A549 (cell line): ENCODE results near the gene SLC34A1. TPM values are rescaled to one million over a fixed set of nuclear protein-coding genes. Genes with fewer than 3 reads are reported as not detected.
A peak's percentile ranks its signal among the peaks of the same experiment; 100 is the strongest.

ENCODE experiments used
- ATAC-seq, 2 experiments: fragments of 200-7000 bp in 1 of 2; fragments of >200 bp in 1 of 2; cut with Nextera tagmentation in 1 of 2; cut with Tn5 transposase in 1 of 2; 3 replicates each; pipeline versions ENCODE4 v1.8.0 to v1.9.1; 2018 to 2020; ENCODE audit warnings: mild to moderate bottlenecking in 1 of 2, moderate library complexity in 1 of 2
- CTCF ChIA-PET: fragments of 300-600 bp; sonication (Branson Sonifier 250); formaldehyde crosslinking; extraction: SDS; loops from one replicate; lab custom pipeline; 2021; ENCODE audit warnings: antibody characterized with exemption, inconsistent platforms; lab: Yijun Ruan, JAX
- POLR2A ChIA-PET: fragments of 350-600 bp; formaldehyde crosslinking; extraction: SDS; loops from one replicate; lab custom pipeline; 2021; ENCODE audit warnings: antibody characterized with exemption, inconsistent platforms; lab: Yijun Ruan, JAX
- DNase-seq, 2 experiments: peaks; one replicate each; pipeline versions ENCODE4 v3.0.0 to v3.0.0-alpha.2; 2011 to 2016; ENCODE audit warnings: low read depth in 1 of 2, low spot score in 1 of 2
- FAIRE-seq: peaks from 2 replicates; lab custom pipeline; 2011; peaks lifted over from hg19 to GRCh38; lab: Jason Lieb, UNC
- H3K27ac ChIP-seq, 2 experiments: fragments of >200 bp; sonication (Bioruptor Twin); formaldehyde crosslinking; 3 replicates each; pipeline ENCODE4 v1.5.1; 2016 to 2017
- H3K4me1 ChIP-seq: fragments of >200 bp; sonication (Bioruptor Twin); formaldehyde crosslinking; 3 replicates; pipeline ENCODE4 v1.6.1; 2016
- H3K4me2 ChIP-seq: fragments of >200 bp; sonication (Bioruptor Twin); formaldehyde crosslinking; 3 replicates; pipeline ENCODE4 v1.6.1; 2016
- H3K4me3 ChIP-seq: fragments of >200 bp; sonication (Bioruptor Twin); formaldehyde crosslinking; 3 replicates; pipeline ENCODE4 v1.5.1; 2016
- H3K9me3 ChIP-seq: fragments of >200 bp; sonication (Bioruptor Twin); formaldehyde crosslinking; 3 replicates; pipeline ENCODE4 v1.6.1; 2016
- BHLHE40 ChIP-seq: IDR thresholded peaks from 2 replicates; pipeline ENCODE4 v1.6.1; 2012; ENCODE audit warnings: low read depth, low read length, inconsistent platforms
- CBX8 ChIP-seq: fragments of 200-600 bp; sonication (generic); IDR thresholded peaks from 2 replicates; pipeline ENCODE4 v1.6.1; 2016
- CHD4 ChIP-seq: fragments of 200-600 bp; sonication (generic); IDR thresholded peaks from 2 replicates; pipeline ENCODE4 v1.6.1; 2016; ENCODE audit warnings: antibody characterized with exemption, mild to moderate bottlenecking, borderline replicate concordance
- EHMT2 ChIP-seq: fragments of 200-600 bp; sonication (generic); IDR thresholded peaks from 2 replicates; pipeline ENCODE4 v1.6.1; 2016; ENCODE audit warnings: antibody characterized with exemption, low read depth, mild to moderate bottlenecking, moderate library complexity
- FOSL2 ChIP-seq, 2 experiments: fragments of 450-650 bp in 1 of 2; fragments of >200 bp in 1 of 2; sonication (Bioruptor Twin) in 1 of 2; formaldehyde crosslinking; IDR thresholded peaks; 2 replicates each; pipeline versions ENCODE4 v1.5.0 to v1.6.1; 2016 to 2020; ENCODE audit warnings: mild to moderate bottlenecking in 1 of 2, moderate library complexity in 1 of 2
- HEYL ChIP-seq: fragments of 250-450 bp; sonication (Bioruptor Pico); IDR thresholded peaks from 2 replicates; pipeline ENCODE4 v1.8.0; 2021; ENCODE audit warnings: mild to moderate bottlenecking, moderate library complexity
- HOXA7 ChIP-seq: fragments of 250-450 bp; sonication (Bioruptor Pico); IDR thresholded peaks from 2 replicates; pipeline ENCODE4 v1.5.0; 2020; ENCODE audit warnings: mild to moderate bottlenecking, moderate library complexity
- HOXB5 ChIP-seq: fragments of 250-450 bp; sonication (Bioruptor Pico); IDR thresholded peaks from 2 replicates; pipeline ENCODE4 v1.5.0; 2020; ENCODE audit warnings: mild to moderate bottlenecking, moderate library complexity
- KDM1A ChIP-seq: fragments of 200-600 bp; sonication (generic); IDR thresholded peaks from 2 replicates; pipeline ENCODE4 v1.6.1; 2016; ENCODE audit warnings: low read depth, mild to moderate bottlenecking
- KDM5A ChIP-seq: fragments of 200-600 bp; sonication (generic); IDR thresholded peaks from 2 replicates; pipeline ENCODE4 v1.6.1; 2016; ENCODE audit warnings: antibody characterized with exemption, mild to moderate bottlenecking
- MAFK ChIP-seq: fragments of 450-650 bp; IDR thresholded peaks from 2 replicates; pipeline ENCODE4 v1.6.1; 2014; ENCODE audit not compliant: partially characterized antibody
- MAX ChIP-seq: IDR thresholded peaks from 2 replicates; pipeline ENCODE4 v1.6.1; 2012
- NPAS2 ChIP-seq: fragments of 250-450 bp; sonication (Bioruptor Pico); IDR thresholded peaks from 2 replicates; pipeline ENCODE4 v1.8.0; 2022; ENCODE audit warnings: mild to moderate bottlenecking, moderate library complexity, borderline replicate concordance
- PHF8 ChIP-seq: fragments of 200-600 bp; sonication (generic); IDR thresholded peaks from 2 replicates; pipeline ENCODE4 v1.6.1; 2016; ENCODE audit warnings: low read depth, mild to moderate bottlenecking, antibody characterized with exemption, moderate library complexity, borderline replicate concordance
- RAD21 ChIP-seq, 2 experiments: fragments of >200 bp in 1 of 2; sonication (Bioruptor Twin) in 1 of 2; formaldehyde crosslinking in 1 of 2; IDR thresholded peaks in 1 of 2; conservative IDR thresholded peaks in 1 of 2; 2 replicates in 1 of 2; 3 replicates in 1 of 2; pipeline ENCODE4 v1.6.1; 2012 to 2018; ENCODE audit warnings: inconsistent platforms in 1 of 2
- REST ChIP-seq: fragments of 200-600 bp; sonication (generic); IDR thresholded peaks from 2 replicates; pipeline ENCODE4 v1.6.1; 2016; ENCODE audit warnings: antibody characterized with exemption, mild to moderate bottlenecking, moderate library complexity
- TP53 ChIP-seq: fragments of 250-450 bp; sonication (Bioruptor Pico); IDR thresholded peaks from 2 replicates; pipeline ENCODE4 v1.5.0; 2021; ENCODE audit warnings: mild to moderate bottlenecking, moderate library complexity
- WGBS: methylation state at CpG from one replicate; pipeline ENCODE4 v1.1.6; 2017; ENCODE audit errors: missing lambda C conversion rate; 5-methylcytosine and 5-hydroxymethylcytosine counted together
- polyA plus RNA-seq, 4 experiments: library from polyadenylated mRNA; depleted of rRNA in 3 of 4; stranded (reverse); fragments of >200 nt; fragmentation: RNase III in 1 of 4; extraction: RNeasy Plus Mini Kit Qiagen cat#74134 plus additional on column Dnase treatment in 1 of 4; gene quantifications; 2 replicates in 3 of 4; 3 replicates in 1 of 4; pipeline ENCODE4 v1.2.3, GENCODE V29; 2011 to 2017
- TF ChIP-seq, protein P1 (sequence below): fragments of >200 bp; sonication (Bioruptor Twin); formaldehyde crosslinking; IDR thresholded peaks from 3 replicates; pipeline ENCODE4 v1.5.1; 2016
- TF ChIP-seq, protein P2 (sequence below): IDR thresholded peaks from 2 replicates; pipeline ENCODE4 v1.6.1; 2012; ENCODE audit warnings: low read depth, borderline replicate concordance

The SLC34A1 gene
- polyA plus RNA-seq, 2 of the 4 experiments (the other 2 are of a cell fraction) = 0.03 TPM; not detected in 1

DNA sequence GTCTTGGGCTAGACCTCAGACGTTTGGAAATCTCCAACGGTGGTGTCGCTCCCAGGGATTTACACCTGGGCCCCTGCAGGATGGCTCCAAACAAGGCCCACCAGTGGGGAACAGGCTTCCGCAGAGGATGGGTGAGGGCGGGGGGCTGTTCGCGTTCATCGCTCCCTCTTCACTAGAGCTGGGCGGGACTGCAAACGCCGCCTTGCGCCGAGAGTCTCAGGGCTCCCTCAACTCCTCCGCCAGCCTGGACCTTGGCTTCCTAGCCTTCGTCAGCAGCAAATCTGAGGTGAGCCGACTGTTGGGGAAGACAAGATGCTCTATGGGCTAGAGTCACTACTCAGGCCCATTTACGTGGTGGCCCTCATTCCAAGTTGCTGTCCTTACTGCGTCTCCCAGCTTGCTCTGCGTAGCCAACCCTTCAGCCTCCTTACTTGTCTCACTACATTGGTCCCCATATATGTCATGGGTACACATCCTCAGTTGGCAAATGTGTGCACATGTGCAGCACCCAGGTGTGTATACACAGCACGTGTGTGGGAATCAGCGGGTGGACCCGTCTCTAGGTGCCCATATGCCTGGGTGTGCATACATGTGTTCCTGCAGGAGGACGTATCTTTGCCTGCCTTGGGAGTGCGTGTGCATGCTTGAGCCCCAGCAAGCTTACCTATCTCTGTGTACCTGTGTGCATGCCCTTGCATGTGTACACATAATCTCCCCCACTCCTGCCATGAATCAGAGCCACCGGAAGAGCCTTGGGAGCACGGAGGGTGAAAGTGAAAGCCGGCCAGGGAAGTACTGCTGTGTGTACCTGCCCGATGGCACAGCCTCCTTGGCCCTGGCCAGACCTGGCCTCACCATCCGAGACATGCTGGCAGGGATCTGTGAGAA lies 16.0 kb upstream of the SLC34A1 start:
- TF ChIP-seq HOXA7 (CRISPR knock-in tag) = no peak
- H3K4me1 ChIP-seq = peaks cover 17% of the 10 kb centered on the region; the same call in 2 of the 3 replicates
- FAIRE-seq (no peak), DNase-seq (no peak), ATAC-seq (no peak)
- no peak overlapping the region for H3K27ac ChIP-seq
- no peaks in the 10 kb centered on the region for H3K9me3 ChIP-seq
- ChIA-PET CTCF (interaction anchor here (1.3 to 33.9 kb wide), 10 partner anchors 8 to 89 kb away, joined by 3 to 1107 read pairs (median 21); partner anchors contain the start of genes F12, LMAN2, PFN3 and SLC34A1), POLR2A (no interaction called here)
- WGBS = 91% methylated on average over 29 of the region's 29 CpGs
- H3K4me2 ChIP-seq = no peak overlapping the region
- H3K4me3 ChIP-seq = no peak overlapping the region

DNA sequence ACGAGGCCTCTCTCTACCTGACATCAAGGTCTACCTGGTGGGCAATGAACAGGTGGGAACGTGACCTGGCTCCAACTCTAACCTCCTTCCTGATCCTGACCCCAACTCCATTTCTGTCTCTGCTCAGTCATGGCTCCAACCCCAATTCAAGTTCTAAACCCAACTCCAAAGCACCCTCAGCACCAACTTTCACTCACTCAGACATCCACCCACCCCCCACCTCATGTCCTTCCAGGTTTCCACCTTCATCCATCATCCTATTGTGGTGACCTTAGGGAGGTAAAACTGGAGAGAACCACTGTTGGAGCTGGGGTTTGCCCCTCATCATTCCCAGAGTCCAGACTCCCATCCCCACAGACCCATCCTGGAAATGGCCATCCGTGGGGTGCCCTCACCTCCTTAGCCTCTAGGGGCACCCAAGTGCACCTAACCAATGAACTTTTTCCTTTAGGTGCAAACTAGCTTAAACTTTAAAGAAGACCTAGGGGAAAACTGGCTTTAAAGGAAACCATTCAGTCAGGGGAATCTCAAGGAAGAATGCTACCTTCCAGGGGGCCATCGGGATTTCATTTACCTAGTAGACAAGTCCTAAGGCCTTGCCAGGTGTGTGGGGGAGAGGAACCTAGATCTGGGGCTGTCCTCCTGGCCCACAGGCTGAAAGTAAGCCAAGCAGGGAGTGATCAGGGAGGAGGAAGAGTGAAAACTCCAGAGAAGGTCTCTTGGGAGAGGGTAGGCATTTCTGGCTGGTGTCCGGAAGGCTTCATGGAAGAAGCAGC lies 15.2 kb upstream of the SLC34A1 start:
- peak; percentile 49 to 86 for DNase-seq
- CTCF ChIA-PET = interaction anchor here (0.6 to 33.9 kb wide), 12 partner anchors 9 to 254 kb away, joined by 3 to 1107 read pairs (median 14); partner anchors contain the start of genes F12, LMAN2, PFN3 and SLC34A1
- TF ChIP-seq, protein P1, sequence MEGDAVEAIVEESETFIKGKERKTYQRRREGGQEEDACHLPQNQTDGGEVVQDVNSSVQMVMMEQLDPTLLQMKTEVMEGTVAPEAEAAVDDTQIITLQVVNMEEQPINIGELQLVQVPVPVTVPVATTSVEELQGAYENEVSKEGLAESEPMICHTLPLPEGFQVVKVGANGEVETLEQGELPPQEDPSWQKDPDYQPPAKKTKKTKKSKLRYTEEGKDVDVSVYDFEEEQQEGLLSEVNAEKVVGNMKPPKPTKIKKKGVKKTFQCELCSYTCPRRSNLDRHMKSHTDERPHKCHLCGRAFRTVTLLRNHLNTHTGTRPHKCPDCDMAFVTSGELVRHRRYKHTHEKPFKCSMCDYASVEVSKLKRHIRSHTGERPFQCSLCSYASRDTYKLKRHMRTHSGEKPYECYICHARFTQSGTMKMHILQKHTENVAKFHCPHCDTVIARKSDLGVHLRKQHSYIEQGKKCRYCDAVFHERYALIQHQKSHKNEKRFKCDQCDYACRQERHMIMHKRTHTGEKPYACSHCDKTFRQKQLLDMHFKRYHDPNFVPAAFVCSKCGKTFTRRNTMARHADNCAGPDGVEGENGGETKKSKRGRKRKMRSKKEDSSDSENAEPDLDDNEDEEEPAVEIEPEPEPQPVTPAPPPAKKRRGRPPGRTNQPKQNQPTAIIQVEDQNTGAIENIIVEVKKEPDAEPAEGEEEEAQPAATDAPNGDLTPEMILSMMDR = peak; percentile 46
- TF ChIP-seq KDM5A (no peak), BHLHE40 (no peak), KDM1A (no peak)
- TF ChIP-seq, all 56 proteins: peak for 1
- Histone ChIP-seq H3K27ac (no peak overlapping the region), H3K4me2 (no peak overlapping the region), H3K9me3 (no peaks in the 10 kb centered on the region), H3K4me1 (peaks cover 17% of the 10 kb centered on the region; the same call in 2 of the 3 replicates), H3K4me3 (no peak overlapping the region)
- peak; percentile 53 to 67; a peak in 4 of 6 replicates for ATAC-seq
- POLR2A ChIA-PET = no interaction called here
- peak; percentile 13 for FAIRE-seq
- 44% methylated on average over 5 of the region's 5 CpGs for WGBS

DNA sequence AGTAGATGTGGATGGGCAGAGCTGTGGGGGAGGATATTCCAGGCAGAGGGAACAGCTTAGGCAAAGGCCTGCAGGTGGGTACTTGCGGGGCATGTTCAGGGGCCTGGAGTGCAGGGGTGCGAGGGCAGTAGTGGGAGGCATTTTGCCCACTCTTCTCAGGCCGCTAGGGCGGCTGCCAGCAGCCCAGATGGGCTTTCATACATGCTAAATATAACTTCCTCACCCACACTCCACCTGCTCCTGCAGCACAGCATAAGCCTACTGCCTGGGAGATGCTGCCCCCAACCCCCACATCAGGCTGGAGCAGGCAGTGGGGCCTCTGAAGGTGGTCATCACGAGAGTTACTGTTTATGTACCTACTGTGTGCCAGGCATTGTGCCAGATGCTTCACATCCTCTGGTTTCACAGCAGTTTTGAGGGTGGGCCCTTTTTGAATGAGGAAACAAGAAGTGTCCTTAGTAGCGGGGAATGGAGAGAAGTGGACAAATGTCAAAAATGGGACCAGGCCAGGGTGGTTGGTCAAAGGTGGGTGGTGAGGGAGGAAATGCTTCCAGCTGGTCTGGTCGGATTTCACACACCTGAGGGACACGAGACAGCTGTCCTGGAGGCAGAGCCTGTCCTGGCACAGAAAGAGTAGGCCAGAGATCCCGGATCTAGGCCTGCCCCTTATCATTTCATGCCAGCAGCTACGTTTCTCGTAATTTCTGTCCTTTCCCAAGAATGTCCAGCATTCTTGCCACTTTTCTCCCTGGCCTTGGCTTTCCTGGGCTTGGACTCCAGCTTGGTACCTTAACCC lies 14.4 kb upstream of the SLC34A1 start:
- Histone ChIP-seq H3K4me1 (peaks cover 17% of the 10 kb centered on the region; the same call in 2 of the 3 replicates), H3K9me3 (no peaks in the 10 kb centered on the region), H3K4me3 (no peak overlapping the region), H3K27ac (peak overlapping the region in 1 of 2 experiments; percentile 89; a peak in 2 of 6 replicates), H3K4me2 (peak overlapping the region; percentile 100; the same call in 2 of the 3 replicates)
- ChIA-PET POLR2A (interaction anchor here (0.6 to 1.5 kb wide), 5 partner anchors 9 to 128 kb away, joined by 3 to 12 read pairs (median 4); partner anchors contain the start of gene LMAN2), CTCF (interaction anchor here (0.6 to 33.9 kb wide), 27 partner anchors 9 to 256 kb away, joined by 3 to 1107 read pairs (median 5); partner anchors contain the start of genes F12, GRK6, LMAN2 and PFN3)
- TF ChIP-seq MAFK (no peak), CHD4 (no peak), HEYL (CRISPR knock-in tag) (no peak), MAX (no peak), CBX8 (no peak), NPAS2 (CRISPR knock-in tag) (no peak), REST (no peak), HOXB5 (no peak), EHMT2 (no peak), FOSL2 (IDR thresholded peaks at IDR 0.05) (no peak), FOSL2 (CRISPR knock-in tag; IDR thresholded peaks at IDR 0.05) (no peak), PHF8 (no peak), RAD21 (conservative IDR thresholded peaks at IDR 0.05 in 1 of 2, IDR thresholded peaks at IDR 0.05 in 1 of 2) (no peak), TP53 (no peak)
- TF ChIP-seq, protein P2, sequence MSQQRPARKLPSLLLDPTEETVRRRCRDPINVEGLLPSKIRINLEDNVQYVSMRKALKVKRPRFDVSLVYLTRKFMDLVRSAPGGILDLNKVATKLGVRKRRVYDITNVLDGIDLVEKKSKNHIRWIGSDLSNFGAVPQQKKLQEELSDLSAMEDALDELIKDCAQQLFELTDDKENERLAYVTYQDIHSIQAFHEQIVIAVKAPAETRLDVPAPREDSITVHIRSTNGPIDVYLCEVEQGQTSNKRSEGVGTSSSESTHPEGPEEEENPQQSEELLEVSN = no peak
- no peak for DNase-seq
- no peak for ATAC-seq
- FAIRE-seq = no peak
- 45% methylated on average over 11 of the region's 11 CpGs for WGBS
